Kidney (tissue), 14 donors: Measurements from ENCODE around the gene PRKCZ. TPM values are rescaled to one million over a fixed set of nuclear protein-coding genes. Genes with fewer than 3 reads are reported as not detected.

Experiments
- DNase-seq, 5 donors: peaks; one replicate each; pipeline ENCODE4 v3.0.0-alpha.2; 2013 to 2020
- FAIRE-seq: peaks from 2 replicates; lab custom pipeline; 2012; peaks lifted over from hg19 to GRCh38; lab: Jason Lieb, UNC
- H3K27ac ChIP-seq, 2 donors: one replicate each; pipeline ENCODE4 v1.7.0; 2013; ENCODE audit warnings: low read depth in 2 of 2, low read length in 2 of 2, inconsistent platforms in 1 of 2
- H3K27me3 ChIP-seq: one replicate; pipeline ENCODE4 v1.7.1; 2013; ENCODE audit warnings: low read length, inconsistent platforms; ENCODE audit not compliant: control insufficient read depth, insufficient read depth
- H3K36me3 ChIP-seq, 3 donors: one replicate each; pipeline versions ENCODE4 v1.7.0 to v1.7.1; 2013; ENCODE audit warnings: low read length in 3 of 3, control low read depth in 1 of 3, inconsistent platforms in 1 of 3; ENCODE audit not compliant: insufficient read depth in 3 of 3, control insufficient read depth in 2 of 3
- H3K4me1 ChIP-seq, 3 donors: one replicate each; pipeline versions ENCODE4 v1.7.0 to v1.7.1; 2013; ENCODE audit warnings: low read length in 3 of 3, inconsistent platforms in 1 of 3, low read depth in 1 of 3; ENCODE audit not compliant: control insufficient read depth in 2 of 3, insufficient read depth in 2 of 3
- H3K4me3 ChIP-seq, 3 donors: one replicate each; pipeline versions ENCODE4 v1.7.0 to v1.8.1; 2013; ENCODE audit warnings: low read length in 3 of 3, control low read depth in 1 of 3, inconsistent platforms in 1 of 3
- H3K9ac ChIP-seq, 3 donors: one replicate each; pipeline versions ENCODE4 v1.7.0 to v1.7.1; 2013; ENCODE audit warnings: low read length in 3 of 3, control low read depth in 1 of 3, inconsistent platforms in 1 of 3
- H3K9me3 ChIP-seq, 3 donors: one replicate each; pipeline versions ENCODE4 v1.7.0 to v1.7.1; 2013; ENCODE audit warnings: low read length in 3 of 3, control low read depth in 1 of 3, inconsistent platforms in 1 of 3; ENCODE audit not compliant: control insufficient read depth in 2 of 3, insufficient read depth in 1 of 3
- intact Hi-C: fragments of 100-400 bp; cut with DNase I; formaldehyde crosslinking; loops from one replicate; pipeline ENCODE4 v1.11.1; 2022
- polyA plus RNA-seq: library from polyadenylated mRNA; stranded (reverse); fragments of 350-450 nt; fragmentation: Illumina TruSeq; extraction: RNeasy Lipid Tissue Mini Kit (QIAGEN cat#74804); gene quantifications from one replicate; pipeline ENCODE4 v1.2.3, GENCODE V29; 2014; ENCODE audit warnings: low read depth, low replicate concordance; ENCODE audit not compliant: insufficient read depth
- total RNA-seq: library from RNA; stranded (reverse); fragmentation: NEBNext Ultra II Directional; extraction: Animal tissue kit (Norgen Biotek cat#: 25700); gene quantifications from one replicate; pipeline ENCODE4 v1.2.1, GENCODE V29; 2021
- TF ChIP-seq, protein P1 (sequence below): IDR thresholded peaks from 3 replicates; pipeline ENCODE4 v1.5.1; 2012; ENCODE audit warnings: mild to moderate bottlenecking, moderate library complexity, borderline replicate concordance; ENCODE audit not compliant: insufficient read depth; ENCODE audit errors: extremely low read depth
- donor health status: control.
- donor health status: control.
- donor health status: control.
- donor health status: control.
- donor health status: control.
- donor health status: DM: yes; HTN: yes; CAD: no.
- donor health status: Normal renal cell carcinoma (clear cell type).

PRKCZ gene
- total and polyA plus RNA-seq, 2 donors from 2014 or later = 24.7 to 42.4 TPM

DNA sequence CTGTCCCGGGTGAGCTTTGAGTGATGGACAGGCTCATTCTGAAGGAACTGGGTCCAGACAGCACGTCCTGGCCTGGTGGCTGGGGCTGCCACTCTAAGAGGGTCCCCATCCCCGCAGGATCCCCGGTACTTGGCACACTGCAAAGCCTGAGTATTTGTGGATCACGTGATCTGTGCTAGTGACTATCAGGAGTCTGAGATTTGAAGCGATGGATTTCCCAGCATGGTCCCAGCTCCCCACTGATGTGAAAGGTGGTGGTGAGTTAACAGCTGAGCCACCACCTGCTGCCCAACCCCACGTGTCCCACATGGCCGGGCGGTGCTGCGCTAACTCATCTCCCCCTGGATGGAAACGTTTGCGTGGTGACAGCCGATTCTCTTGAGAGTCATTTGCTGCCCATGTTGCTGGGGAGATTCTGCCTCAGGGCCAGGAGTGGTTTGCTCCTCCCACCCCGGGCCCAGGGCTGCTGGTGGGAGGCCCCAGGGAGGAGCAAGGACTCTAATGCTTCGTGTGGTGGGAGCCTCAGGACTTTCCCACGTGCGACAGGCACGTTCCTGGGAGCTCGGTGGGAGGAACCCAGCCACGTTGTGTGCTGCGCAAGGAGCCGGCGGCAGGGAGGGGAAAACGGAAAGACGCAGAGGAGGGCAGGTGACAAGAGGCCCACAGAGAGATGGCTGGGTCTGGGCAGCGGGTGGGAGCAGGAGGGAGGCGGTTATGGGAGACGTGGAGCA lies 129.2 kb downstream of the PRKCZ start:
- DNase-seq (peak in 1 of 5 donors; percentile 31), FAIRE-seq (no peak)
- H3K4me3 ChIP-seq = no peak overlapping the region
- TF ChIP-seq, protein P1, sequence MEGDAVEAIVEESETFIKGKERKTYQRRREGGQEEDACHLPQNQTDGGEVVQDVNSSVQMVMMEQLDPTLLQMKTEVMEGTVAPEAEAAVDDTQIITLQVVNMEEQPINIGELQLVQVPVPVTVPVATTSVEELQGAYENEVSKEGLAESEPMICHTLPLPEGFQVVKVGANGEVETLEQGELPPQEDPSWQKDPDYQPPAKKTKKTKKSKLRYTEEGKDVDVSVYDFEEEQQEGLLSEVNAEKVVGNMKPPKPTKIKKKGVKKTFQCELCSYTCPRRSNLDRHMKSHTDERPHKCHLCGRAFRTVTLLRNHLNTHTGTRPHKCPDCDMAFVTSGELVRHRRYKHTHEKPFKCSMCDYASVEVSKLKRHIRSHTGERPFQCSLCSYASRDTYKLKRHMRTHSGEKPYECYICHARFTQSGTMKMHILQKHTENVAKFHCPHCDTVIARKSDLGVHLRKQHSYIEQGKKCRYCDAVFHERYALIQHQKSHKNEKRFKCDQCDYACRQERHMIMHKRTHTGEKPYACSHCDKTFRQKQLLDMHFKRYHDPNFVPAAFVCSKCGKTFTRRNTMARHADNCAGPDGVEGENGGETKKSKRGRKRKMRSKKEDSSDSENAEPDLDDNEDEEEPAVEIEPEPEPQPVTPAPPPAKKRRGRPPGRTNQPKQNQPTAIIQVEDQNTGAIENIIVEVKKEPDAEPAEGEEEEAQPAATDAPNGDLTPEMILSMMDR = no peak
- H3K9ac ChIP-seq = no peak overlapping the region
- H3K27ac ChIP-seq = no peak overlapping the region
- intact Hi-C loops = no loop called here
- H3K4me1 ChIP-seq = no peaks in the 10 kb centered on the region
- no peaks in the 10 kb centered on the region for H3K27me3 ChIP-seq
- peaks cover 0 to 10% (median 2%) of the 10 kb centered on the region in 3 donors for H3K36me3 ChIP-seq
- no peaks in the 10 kb centered on the region for H3K9me3 ChIP-seq

DNA sequence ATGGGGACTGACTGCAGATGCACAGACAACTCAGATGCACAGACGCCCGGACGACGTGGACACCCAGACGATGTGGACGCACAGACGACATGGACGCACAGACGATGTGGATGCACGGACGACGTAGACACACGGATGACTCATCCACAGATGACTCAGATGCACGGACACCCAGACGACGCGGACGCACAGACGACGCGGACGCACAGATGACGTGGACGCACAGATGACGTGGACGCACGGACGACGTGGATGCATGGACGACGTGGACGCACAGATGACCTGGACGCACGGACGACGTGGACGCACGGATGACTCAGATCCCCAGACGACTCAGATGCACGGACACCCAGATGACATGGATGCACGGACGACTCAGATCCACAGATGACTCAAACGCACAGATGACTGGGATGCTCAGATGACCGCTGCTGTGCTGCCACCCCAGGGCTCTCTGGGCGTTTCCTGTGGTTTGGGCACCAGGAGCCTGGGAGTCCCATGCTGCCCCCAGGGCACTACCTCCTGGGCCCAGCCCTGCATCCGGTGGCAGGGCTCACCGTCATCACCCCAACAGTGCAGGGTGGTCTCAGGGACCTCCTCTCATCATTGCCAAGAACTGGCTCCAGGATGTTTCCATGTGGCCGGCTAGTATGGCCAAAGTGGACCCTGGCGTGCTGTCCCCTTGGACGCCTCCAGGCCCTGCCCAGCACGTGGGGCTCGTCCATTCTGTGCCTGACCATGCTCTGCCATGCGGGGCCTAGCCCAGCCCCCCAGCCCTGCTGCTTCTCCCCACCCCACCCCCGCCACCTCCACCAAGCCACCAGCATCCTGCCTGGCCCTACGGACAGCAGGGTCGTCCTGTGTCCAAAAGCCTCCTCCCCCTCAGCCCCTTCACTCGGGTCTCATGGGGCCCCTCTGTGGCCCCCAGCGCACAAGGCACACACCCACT lies 130.4 kb downstream of the PRKCZ start:
- Histone ChIP-seq H3K27ac (no peak overlapping the region), H3K4me3 (no peak overlapping the region), H3K36me3 (peaks cover 0 to 14% (median 4%) of the 10 kb centered on the region in 3 donors), H3K9me3 (no peaks in the 10 kb centered on the region), H3K4me1 (no peaks in the 10 kb centered on the region), H3K9ac (no peak overlapping the region), H3K27me3 (no peaks in the 10 kb centered on the region)
- FAIRE-seq = no peak
- DNase-seq = no peak
- TF ChIP-seq, protein P1 = no peak
- intact Hi-C loops = no loop called here

DNA sequence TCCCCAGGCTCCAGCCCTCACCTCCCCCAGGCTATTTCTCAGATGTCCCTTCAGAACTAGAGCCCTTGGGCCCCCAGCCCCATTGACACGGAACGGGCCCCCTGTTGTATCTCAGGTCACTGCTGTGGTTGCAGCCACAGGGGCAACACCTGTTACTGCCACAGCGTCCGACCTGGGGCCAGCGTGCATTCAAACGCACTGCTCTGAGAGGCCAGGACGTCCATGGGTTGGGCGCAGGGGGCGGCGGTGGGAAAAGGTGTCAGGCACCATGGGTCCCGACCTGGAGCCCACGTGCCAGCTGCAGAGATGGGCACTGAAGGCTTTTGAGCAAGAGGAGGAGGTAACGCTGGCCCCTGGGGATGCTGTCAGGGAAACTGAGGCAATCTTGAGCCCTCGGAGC lies 131.1 kb downstream of the PRKCZ start:
- no peak overlapping the region for H3K9ac ChIP-seq
- no peaks in the 10 kb centered on the region for H3K9me3 ChIP-seq
- DNase-seq (peak in 1 of 5 donors; percentile 76), FAIRE-seq (no peak)
- intact Hi-C loops = no loop called here
- TF ChIP-seq, protein P1 = no peak
- no peak overlapping the region for H3K4me3 ChIP-seq
- H3K4me1 ChIP-seq = no peaks in the 10 kb centered on the region
- H3K36me3 ChIP-seq = peaks cover 0 to 14% (median 2%) of the 10 kb centered on the region in 3 donors
- H3K27ac ChIP-seq = no peak overlapping the region
- no peaks in the 10 kb centered on the region for H3K27me3 ChIP-seq
